GM15510 (cell line): ENCODE measurements around the gene RAE1.

Source experiments
- POLR2A ChIP-seq: IDR thresholded peaks from 3 replicates; pipeline ENCODE4 v1.6.1; 2011; ENCODE audit warnings: borderline replicate concordance; ENCODE audit not compliant: insufficient read length; ENCODE audit errors: extremely low read depth

The RAE1 gene

GRCh38 chr20:57379263-57379647 lies 28.2 kb downstream of the RAE1 start:
- TF ChIP-seq POLR2A = no peak

GRCh38 chr20:57380081-57380750 lies 29.2 kb downstream of the RAE1 start:
- no peak for TF ChIP-seq POLR2A

GRCh38 chr20:57381596-57382503 lies 30.8 kb downstream of the RAE1 start:
- TF ChIP-seq POLR2A = no peak

GRCh38 chr20:57382516-57382915 lies 31.5 kb downstream of the RAE1 start:
- TF ChIP-seq POLR2A = no peak

GRCh38 chr20:57383447-57384347 lies 32.6 kb downstream of the RAE1 start:
- TF ChIP-seq POLR2A = no peak

GRCh38 chr20:57384486-57384885 lies 33.4 kb downstream of the RAE1 start:
- TF ChIP-seq POLR2A = no peak

- no peak for TF ChIP-seq POLR2A
These were observed 34.1 kb downstream of the RAE1 start for GRCh38 chr20:57384953-57385761.

GRCh38 chr20:57385940-57386339 lies 34.9 kb downstream of the RAE1 start:
- no peak for TF ChIP-seq POLR2A

- no peak for TF ChIP-seq POLR2A
These were observed 35.7 kb downstream of the RAE1 start for GRCh38 chr20:57386762-57387161.

GRCh38 chr20:57387463-57387862 lies 36.4 kb downstream of the RAE1 start:
- TF ChIP-seq POLR2A = no peak

GRCh38 chr20:57387945-57388371 lies 36.9 kb downstream of the RAE1 start:
- no peak for TF ChIP-seq POLR2A

GRCh38 chr20:57388953-57389694 lies 38.1 kb downstream of the RAE1 start:
- TF ChIP-seq POLR2A = peak; percentile 48
